Psoas muscle (tissue), 8 donors: ENCODE data around the gene ATP1B3. TPM values are rescaled to one million over a fixed set of nuclear protein-coding genes. Genes with fewer than 3 reads are reported as not detected.
"Not testable (repeated sequence)": the region's sequence is repeated elsewhere in the genome, so short reads cannot be mapped to it uniquely, and the experiment has no call there.

Experiments used
- ATAC-seq, 4 donors: fragments of 200-7000 bp; cut with Tn5 transposase; one replicate each; pipeline ENCODE4 v1.9.1; 2020; ENCODE audit warnings: moderate library complexity in 3 of 4, mild to moderate bottlenecking in 2 of 4
- DNase-seq, 2 donors: peaks; one replicate each; pipeline ENCODE4 v3.0.0-alpha.2; 2020
- H3K27ac ChIP-seq: fragments of 200-600 bp; one replicate; pipeline ENCODE4 v1.8.0; 2022
- H3K27me3 ChIP-seq, 3 donors: fragments of 200-600 bp in 1 of 3; one replicate each; pipeline versions ENCODE4 v1.6.1 to v1.8.0; 2013 to 2022; ENCODE audit warnings: low read length in 2 of 3, mild to moderate bottlenecking in 2 of 3, moderate library complexity in 1 of 3; ENCODE audit not compliant: insufficient read depth in 3 of 3
- H3K36me3 ChIP-seq, 2 donors: fragments of 200-600 bp in 1 of 2; one replicate each; pipeline versions ENCODE4 v1.6.1 to v1.8.0; 2013 to 2022; ENCODE audit warnings: low read depth in 1 of 2, mild to moderate bottlenecking in 1 of 2, moderate library complexity in 1 of 2; ENCODE audit not compliant: insufficient read depth in 1 of 2
- H3K4me1 ChIP-seq: fragments of 200-600 bp; one replicate; pipeline ENCODE4 v1.8.0; 2022
- H3K4me3 ChIP-seq: fragments of 200-600 bp; one replicate; pipeline ENCODE4 v1.8.0; 2022; ENCODE audit warnings: mild to moderate bottlenecking
- H3K9me3 ChIP-seq: fragments of 200-600 bp; one replicate; pipeline ENCODE4 v1.8.0; 2022
- CTCF ChIP-seq: fragments of 200-600 bp; IDR thresholded peaks from one replicate; pipeline ENCODE4 v1.8.0; 2022; ENCODE audit warnings: antibody characterized with exemption
- WGBS, 3 donors: extraction: QIAGEN DNeasy Blood & Tissue Kit; methylation state at CpG; one replicate each; pipeline versions ENCODE4 v1.1.6 to v1.1.7; 2013; 5-methylcytosine and 5-hydroxymethylcytosine counted together
- intact Hi-C, 2 donors: fragments of 100-400 bp; cut with DNase I; formaldehyde crosslinking; loops; one replicate each; pipeline versions ENCODE4 v1.11.0 to v1.14.2; 2022
- polyA plus RNA-seq, 3 donors: library from polyadenylated mRNA; stranded (reverse); fragments of 200-250 nt; gene quantifications; one replicate each; pipeline ENCODE4 v1.2.3, GENCODE V29; 2013
- total RNA-seq, 4 donors: library from RNA; stranded (reverse); fragmentation: NEBNext Ultra II Directional in 2 of 4; extraction: Animal tissue kit (Norgen Biotek cat#: 25700) in 2 of 4; gene quantifications; one replicate each; pipeline versions ENCODE4 v1.2.1 to v1.2.4, GENCODE V29; 2021 to 2023
- donor health status: healthy with polysubstance abuse.
- donor health status: DM: no; HTN: no; CAD: no; lungs with moderate emphysema.
- donor health status: Bipolar disorder and iron deficiency.
- donor health status: healthy.
- donor health status: DM: yes; HTN: yes; CAD: no.
- donor health status: DM: no; HTN: no; CAD: no.
- donor health status: DM: no; HTN: no; CAD: no.
- donor health status: DM: yes; HTN: yes; CAD: no.

Gene ATP1B3
- total and polyA plus RNA-seq, 7 donors: 19.9 to 68.2 (median 36.4) TPM

GRCh38 chr3:141844108-141844507 is 32.3 kb upstream of the ATP1B3 start:
- DNase-seq: no peak
- intact Hi-C loops: no loop called here
- no peak overlapping the region for H3K4me3 ChIP-seq
- no peaks in the 10 kb centered on the region for H3K36me3 ChIP-seq
- H3K4me1 ChIP-seq: no peaks in the 10 kb centered on the region
- 91 to 97% (median 92%) methylated on average over 1 of the region's 1 CpG for WGBS, 3 donors
- TF ChIP-seq CTCF: no peak
- H3K27me3 ChIP-seq: no peaks in the 10 kb centered on the region
- ATAC-seq: no peak
- no peaks in the 10 kb centered on the region for H3K9me3 ChIP-seq
- no peak overlapping the region for H3K27ac ChIP-seq

- ATAC-seq (no peak), DNase-seq (no peak)
- WGBS, 3 donors: 99 to 100% (median 100%) methylated on average over 2 of the region's 2 CpGs
These were observed 31.6 kb upstream of the ATP1B3 start for GRCh38 chr3:141844812-141845211.

GRCh38 chr3:141845407-141846049 is 30.9 kb upstream of the ATP1B3 start:
- ATAC-seq (no peak), DNase-seq (no peak)
- TF ChIP-seq CTCF: no peak
- 84 to 91% (median 90%) methylated on average over 5 of the region's 5 CpGs for WGBS, 3 donors
- no peak overlapping the region for H3K4me3 ChIP-seq
- intact Hi-C loops: no loop called here
- H3K27me3 ChIP-seq: no peaks in the 10 kb centered on the region
- no peaks in the 10 kb centered on the region for H3K9me3 ChIP-seq
- no peaks in the 10 kb centered on the region for H3K4me1 ChIP-seq
- H3K27ac ChIP-seq: no peak overlapping the region
- H3K36me3 ChIP-seq: no peaks in the 10 kb centered on the region

More at GRCh38 chr3:141844812-141845211, 31.6 kb upstream of the ATP1B3 start:
- TF ChIP-seq CTCF: no peak
- H3K4me3 ChIP-seq: no peak overlapping the region
- H3K27ac ChIP-seq: no peak overlapping the region
- no peaks in the 10 kb centered on the region for H3K4me1 ChIP-seq
- no peaks in the 10 kb centered on the region for H3K27me3 ChIP-seq
- H3K36me3 ChIP-seq: no peaks in the 10 kb centered on the region
- H3K9me3 ChIP-seq: no peaks in the 10 kb centered on the region
- intact Hi-C loops: no loop called here

- ATAC-seq (no peak), DNase-seq (no peak)
- no peak overlapping the region for H3K27ac ChIP-seq
- no peak for TF ChIP-seq CTCF
- H3K4me1 ChIP-seq: no peaks in the 10 kb centered on the region
- WGBS, 3 donors: 34 to 43% (median 41%) methylated on average over 3 of the region's 3 CpGs
- no peaks in the 10 kb centered on the region for H3K9me3 ChIP-seq
- H3K36me3 ChIP-seq: no peaks in the 10 kb centered on the region
- intact Hi-C loops: no loop called here
- H3K4me3 ChIP-seq: no peak overlapping the region
- no peaks in the 10 kb centered on the region for H3K27me3 ChIP-seq
These were observed 30.4 kb upstream of the ATP1B3 start for GRCh38 chr3:141846050-141846433.

- H3K27me3 ChIP-seq, H3K27ac ChIP-seq, H3K36me3 ChIP-seq, ATAC-seq, intact Hi-C loops, H3K4me1 ChIP-seq, H3K9me3 ChIP-seq, H3K4me3 ChIP-seq, DNase-seq: not testable (repeated sequence)
- 88 to 92% (median 89%) methylated on average over 5 of the region's 5 CpGs for WGBS, 3 donors
These were observed 28.2 kb upstream of the ATP1B3 start for GRCh38 chr3:141848159-141848748.
